GM19023 (cell line): ENCODE measurements around the gene MAP2K7.
"Not testable (repeated sequence)": the region's sequence is repeated elsewhere in the genome, so short reads cannot be mapped to it uniquely, and the experiment has no call there.

Source experiments
- ATAC-seq: cut with Tn5 transposase; IDR thresholded peaks from one replicate; pipeline ENCODE4 v1.9.1; 2021; ENCODE audit warnings: mild to moderate bottlenecking, moderate library complexity; ENCODE audit not compliant: unreplicated experiment

The MAP2K7 gene

DNA sequence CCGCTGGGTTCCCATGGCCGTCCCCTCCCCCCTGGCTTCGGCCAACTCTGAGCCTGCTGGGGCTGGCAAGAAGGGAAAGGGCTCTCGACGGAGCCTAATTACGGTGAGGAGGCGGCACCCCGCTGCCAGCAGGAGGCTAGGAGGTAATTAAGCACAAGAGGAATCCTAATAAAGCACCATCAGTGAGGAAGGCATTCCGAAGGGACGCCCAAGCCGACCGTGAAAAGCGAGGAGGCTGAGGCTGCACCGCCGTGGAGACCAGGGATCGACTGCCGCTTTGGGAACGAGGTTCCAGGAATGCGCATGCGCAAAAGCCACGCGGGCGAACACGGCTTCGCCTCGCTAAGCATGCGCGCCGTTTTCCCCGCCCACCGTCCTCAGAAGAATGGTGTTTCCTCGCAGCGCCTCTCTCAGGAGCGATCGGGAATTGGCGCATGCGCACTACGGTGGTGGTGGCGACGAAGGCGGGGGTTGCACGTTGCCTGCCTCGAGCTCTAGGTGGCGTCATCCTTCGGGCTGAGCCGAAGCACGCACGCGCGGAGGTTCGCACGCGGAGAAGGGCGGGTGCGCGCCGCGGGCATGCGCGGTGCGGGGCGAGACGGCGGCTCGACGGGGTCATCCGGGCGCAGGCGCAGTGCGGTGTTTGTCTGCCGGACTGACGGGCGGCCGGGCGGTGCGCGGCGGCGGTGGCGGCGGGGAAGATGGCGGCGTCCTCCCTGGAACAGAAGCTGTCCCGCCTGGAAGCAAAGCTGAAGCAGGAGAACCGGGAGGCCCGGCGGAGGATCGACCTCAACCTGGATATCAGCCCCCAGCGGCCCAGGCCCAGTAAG, at the start of gene MAP2K7:
Gene MAP2K7 (plus strand): TSS at position 634 of the 830 bp plus-strand sequence. CDS start 68 bp downstream, at position 702.
- peak; percentile 89 for ATAC-seq

DNA sequence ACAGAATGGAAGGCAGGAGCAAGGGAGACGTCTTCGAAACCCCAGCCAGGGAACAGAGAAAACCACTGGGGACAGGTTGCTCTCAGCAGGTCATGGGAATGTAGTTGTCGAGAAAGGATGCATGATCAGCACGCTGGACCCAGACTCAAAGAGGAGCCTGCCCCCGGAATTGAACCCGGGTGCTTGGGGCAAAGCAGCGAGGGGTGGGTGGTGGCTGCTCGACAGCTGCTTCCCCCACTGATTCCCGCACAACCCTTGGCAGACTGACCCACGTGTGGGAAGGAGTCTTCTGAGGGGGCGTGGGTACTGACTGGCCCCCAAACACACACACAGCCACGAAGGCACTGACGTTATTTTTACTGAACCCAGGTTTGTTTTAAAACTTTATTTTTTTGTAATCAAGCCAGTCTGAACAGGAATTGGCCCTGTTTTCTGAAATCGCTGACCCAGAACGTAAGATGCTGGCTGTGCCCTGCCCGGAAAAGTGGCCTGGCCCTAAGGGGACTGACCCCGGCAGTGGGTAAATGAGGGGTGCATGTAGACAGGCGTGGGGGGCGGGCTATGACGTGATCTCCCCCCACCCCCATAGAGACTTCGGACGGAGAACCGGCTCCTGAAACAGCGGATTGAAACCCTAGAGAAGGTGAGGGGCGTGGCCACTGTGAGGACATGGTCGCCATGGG, 48.1 kb upstream of the MAP2K7 start:
- no peak for ATAC-seq

DNA sequence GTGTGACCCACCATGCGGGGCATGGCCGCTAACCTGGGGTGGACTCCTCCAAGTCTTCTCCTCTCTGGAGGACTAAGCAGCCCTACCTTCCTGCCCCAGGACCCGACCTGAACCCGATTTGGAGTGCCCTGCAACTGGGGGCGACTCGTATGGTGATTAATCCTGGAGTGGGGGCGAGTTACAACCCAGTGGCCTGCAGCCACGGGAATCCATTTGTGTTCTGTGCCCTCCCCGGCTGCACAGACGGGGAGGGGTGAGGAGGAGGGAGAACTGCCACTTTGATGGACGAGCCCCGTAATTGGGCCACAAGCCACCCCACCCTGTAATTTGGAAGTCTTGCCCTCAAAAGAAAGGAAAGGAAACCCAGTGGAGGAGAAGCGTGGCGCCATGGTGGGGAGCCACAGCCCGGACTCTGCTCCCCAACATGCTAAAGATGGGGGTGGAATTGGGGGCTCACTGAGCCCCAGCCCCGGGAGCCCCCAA, 47.5 kb upstream of the MAP2K7 start:
- no peak for ATAC-seq

DNA sequence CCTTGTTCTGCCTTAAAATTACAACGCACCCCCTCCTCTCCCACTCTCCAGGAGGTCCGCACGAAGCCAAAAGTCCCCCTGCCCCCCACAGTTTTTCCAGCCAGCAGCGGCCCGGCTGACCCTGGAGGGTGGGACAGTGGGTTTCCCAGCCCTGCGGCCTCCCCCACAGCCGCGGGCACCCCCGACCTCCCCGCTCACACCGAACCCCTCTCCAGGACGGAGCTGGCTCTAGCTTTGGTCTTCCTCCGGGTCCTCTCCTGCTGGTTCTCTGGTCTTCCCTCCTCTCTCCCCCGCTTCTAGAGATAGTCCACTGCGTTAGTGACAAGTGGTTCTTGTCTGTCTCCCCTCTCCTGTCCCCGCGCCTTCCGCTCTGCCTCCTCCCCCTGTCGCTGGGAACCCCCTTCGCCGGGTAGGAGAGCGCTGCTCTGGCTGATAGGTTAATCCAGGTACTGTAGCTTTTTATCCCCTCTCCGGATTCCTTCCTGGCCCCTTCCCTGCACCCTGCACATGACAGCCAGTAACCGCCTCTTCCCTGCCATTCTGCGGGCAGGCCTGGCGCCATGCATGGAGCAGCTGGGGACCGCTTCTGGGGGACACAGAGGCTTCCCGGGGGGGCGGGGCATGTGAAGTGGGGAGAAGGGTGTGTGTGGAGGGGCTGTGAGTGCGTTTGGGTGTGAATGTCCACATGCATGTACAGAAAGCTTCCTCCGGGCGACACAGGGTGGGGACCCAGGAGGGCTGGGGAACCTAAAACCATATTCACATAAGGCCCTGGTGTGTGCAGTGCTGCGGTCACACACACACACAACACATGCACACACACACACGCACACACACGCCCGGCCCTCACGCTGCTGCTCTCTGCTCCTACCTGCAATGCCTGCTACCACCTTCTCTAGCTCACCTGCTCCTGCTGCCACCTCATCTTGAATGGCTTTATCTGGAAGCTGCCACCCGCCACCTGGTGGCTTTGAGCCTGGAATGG, 46.7 kb upstream of the MAP2K7 start:
- ATAC-seq, result no peak

DNA sequence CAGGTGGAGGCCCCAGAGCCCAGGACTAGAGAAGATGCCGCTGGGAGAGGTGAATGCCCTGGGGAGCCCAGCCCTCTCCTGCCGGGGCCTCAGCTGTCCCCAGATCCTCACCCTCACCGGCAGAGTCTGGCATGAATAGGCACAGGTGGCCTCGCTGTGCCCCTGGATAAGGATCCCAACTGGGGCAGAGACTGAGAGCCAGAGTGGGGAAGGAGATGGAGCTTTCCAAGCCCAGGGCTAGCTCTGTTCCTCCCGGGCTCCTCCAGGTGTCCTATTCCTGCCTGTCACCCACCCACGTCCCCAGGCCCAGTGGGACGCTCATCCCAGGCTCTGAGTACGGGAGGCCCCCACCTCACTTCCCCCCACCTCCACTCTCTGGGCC, 46.0 kb upstream of the MAP2K7 start:
- ATAC-seq, result no peak

DNA sequence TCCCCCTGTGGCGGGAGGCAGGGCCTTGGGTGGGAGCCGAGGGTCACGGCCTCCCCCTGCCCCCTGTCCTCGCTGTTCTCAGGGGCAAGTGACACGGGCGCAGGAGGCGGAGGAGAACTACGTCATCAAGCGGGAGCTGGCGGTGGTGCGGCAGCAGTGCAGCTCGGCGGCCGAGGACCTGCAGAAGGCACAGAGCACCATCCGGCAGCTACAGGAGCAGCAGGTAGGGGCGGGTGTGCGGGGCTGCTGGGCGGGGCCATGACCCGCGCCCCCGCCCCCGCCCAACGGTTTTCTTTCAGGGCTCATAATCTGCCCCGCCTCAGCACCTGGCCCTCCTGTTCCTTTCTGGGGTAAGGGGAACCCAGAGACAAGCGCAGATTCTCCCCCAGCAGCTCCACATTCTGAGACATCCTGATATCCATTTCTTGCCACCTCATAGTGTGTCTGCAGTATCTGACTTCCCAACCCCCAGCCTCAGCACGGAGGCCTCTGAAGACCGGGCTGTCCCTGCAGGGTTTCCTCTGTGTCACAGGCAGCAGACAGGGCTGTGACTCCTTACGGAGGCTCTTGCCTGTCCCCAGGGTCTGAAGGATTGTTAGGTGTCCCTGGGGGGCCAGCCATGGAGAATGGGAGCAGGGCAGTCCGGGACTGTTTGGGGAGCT, 45.4 kb upstream of the MAP2K7 start:
- ATAC-seq, result no peak

DNA sequence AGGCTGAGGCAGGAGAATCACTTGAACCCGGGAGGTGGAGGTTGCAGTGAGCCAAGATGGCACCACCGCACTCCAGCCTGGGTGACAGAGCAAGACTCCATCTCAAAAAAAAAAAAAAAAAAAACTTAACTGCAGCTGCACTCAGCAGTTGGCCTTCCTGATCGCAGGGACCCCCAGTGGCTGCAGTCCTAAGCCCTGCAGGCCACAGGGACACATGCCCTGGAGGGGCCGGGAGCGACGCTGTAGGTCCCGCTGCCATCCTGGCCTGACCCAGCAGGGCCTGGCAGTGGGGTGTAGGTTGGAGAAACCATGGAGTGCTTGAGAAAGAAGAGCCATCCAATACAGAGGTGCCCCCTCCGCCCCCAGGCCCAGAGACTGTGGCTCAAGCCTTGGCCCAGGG, 44.6 kb upstream of the MAP2K7 start:
- not testable (repeated sequence) for ATAC-seq

DNA sequence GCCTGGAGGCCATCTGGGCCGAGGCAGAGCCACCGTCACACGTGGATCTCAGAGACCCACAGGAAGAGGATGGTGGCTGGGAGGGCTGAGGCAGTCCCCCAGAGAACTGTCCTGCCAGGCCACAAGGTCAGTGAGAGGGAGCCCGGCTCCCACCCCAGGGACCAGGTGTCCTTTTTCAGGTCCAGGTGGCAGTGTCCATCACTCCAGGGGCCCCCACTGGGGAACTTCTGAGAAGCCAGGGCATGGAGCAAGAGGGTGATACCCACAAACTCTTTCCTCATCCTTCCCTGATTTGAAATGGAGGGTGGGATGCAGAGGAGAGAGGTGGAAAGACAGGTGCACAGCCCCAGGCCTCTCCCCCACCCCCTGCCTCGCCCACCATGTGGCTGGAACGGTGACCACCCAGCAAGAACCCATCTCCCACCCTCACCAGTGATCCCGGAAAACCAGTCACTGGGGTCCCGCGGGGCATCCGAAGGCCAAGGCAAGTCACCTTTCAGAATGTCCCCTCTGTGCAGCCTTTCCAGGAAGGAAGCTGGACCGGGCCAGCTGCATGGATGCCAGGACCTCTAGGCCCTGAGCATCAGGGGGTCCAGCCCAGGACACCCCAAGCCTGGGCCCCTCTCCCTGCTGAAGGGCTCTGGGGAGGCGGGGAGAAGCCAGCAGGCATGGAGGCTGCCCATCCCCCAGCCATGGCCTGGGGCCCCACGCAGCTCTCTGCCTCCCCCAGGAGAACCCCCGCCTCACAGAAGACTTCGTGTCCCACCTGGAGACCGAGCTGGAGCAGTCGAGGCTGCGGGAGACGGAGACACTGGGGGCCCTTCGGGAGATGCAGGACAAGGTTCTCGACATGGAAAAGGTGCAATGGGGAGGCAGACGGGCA, 43.6 kb upstream of the MAP2K7 start:
- ATAC-seq, result no peak

DNA sequence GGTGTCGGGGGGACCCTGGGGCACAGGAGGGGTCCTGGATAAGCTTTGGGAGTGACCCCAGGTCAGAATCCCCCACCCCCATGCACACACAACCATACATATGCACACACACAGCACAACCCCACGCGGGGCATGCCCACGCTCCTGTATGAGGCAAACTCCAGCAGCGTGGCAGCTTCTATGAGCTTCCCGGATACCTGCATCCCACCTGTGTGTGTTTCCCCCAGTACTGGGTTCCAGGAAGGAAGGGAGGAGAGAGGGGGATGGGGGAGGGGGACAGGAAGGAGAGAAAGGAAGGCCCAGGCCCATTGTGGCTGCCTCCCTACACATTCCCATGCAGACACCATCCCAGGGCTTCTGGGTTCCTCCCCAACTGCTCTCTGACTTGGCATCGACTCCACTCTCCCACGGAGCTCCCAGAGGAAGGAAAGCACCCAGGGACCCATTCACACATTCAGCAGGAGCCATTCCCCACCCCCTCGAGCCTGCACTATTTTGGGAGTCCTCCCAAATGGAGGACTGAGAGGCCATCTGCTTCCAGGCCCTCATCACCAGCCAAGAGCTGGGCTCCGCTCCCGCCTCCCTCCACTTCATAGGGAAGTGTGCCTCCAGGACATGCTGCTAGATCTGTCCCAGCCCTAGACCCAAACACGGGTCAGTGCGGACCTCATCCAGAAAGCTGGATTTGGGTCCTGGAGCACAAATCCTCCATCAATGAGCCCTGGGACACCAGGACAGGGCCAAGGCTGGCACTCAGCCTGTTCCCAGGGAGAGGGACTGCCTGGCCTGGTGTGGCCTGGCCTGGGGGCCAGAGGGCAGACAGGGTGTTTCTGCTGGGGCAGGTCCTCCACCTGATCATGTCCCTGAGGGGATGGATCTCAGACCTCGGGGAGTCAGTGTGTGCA, 42.7 kb upstream of the MAP2K7 start:
- no peak for ATAC-seq

DNA sequence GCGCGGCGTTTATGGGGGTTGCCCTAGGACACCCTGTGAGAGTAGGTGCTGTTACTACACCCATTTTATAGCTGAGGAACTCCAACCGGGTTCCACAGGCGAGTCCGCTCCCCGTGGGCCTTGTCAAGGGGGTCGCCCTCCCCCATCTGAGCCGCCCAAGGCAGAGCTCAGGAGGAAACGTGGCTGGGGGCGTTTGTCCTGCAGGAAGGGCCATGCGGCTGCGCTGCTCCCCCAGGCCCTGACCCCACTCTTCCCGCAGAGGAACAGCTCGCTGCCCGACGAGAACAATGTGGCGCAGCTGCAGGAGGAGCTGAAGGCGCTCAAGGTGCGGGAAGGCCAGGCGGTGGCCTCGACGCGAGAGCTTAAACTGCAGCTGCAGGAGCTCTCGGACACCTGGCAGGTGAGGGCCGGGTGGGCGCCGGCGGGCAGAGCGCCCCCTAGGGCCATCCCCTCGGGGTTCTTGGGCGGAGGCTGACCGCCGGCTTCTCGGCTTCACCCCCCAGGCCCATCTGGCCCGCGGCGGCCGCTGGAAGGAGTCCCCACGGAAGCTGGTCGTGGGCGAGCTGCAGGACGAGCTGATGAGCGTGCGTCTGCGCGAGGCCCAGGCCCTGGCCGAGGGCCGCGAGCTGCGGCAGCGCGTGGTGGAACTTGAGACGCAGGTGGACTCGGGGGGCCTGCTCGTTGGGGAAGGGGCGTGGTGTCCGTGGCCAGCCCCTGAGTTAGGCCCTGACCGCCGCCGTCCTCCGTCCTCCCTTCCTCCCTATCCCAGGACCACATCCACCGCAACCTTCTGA, 41.9 kb upstream of the MAP2K7 start:
- ATAC-seq, result no peak

DNA sequence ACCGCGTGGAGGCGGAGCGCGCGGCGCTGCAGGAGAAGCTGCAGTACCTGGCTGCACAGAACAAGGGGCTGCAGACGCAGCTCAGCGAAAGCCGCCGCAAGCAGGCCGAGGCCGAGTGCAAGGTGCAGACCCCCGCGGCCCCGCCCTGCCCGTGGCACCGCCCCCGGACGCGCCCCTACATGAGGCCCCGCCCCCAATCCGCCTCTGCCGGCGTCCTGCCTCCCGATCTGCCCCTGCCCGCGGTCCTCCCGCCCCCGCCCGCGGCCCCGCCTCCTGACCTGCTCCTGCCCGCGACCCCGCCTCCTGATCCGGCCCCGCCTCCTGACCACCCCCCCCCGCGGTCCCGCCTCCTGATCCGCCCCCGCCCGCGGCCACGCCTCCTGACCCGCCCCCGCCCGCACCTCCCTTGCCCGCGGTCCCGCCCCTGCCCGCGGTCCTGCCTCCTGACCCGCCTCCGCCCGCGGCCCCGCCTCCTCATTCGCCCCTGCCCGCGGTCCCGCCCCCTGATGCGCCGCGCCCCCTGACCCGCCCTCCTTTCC, 41.2 kb upstream of the MAP2K7 start:
- ATAC-seq, result no peak

DNA sequence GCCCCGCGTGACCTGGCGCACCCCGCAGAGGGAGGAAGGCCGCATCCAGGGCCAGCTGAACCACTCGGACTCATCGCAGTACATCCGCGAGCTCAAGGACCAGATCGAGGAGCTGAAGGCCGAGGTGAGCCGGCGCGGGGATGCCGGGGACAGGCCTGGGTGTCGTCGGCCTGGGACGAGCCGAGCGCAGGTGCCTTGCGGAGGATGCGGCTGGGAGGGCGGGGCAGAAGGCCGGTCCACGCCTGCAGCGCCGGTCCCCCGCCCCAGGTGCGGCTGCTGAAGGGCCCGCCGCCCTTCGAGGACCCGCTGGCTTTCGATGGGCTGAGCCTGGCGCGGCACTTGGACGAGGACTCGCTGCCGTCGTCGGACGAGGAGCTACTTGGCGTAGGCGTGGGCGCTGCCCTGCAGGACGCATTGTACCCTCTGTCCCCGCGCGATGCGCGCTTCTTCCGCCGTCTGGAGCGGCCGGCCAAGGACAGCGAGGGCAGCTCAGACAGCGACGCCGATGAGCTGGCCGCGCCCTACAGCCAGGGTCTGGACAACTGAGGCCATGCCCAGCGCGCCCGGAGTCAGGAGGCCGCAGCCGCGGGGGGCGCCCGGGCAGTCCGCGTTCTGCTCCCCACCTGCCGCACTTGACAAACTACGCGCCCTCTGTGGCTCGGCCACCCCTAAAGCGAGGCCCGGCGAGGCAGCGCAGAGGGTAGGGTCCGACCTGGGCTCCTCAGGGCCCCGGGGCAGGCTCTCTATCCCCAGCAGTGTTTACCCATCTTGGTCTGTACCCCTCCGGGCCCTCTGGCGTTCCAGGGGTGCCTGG, 40.3 kb upstream of the MAP2K7 start:
- ATAC-seq, result no peak

DNA sequence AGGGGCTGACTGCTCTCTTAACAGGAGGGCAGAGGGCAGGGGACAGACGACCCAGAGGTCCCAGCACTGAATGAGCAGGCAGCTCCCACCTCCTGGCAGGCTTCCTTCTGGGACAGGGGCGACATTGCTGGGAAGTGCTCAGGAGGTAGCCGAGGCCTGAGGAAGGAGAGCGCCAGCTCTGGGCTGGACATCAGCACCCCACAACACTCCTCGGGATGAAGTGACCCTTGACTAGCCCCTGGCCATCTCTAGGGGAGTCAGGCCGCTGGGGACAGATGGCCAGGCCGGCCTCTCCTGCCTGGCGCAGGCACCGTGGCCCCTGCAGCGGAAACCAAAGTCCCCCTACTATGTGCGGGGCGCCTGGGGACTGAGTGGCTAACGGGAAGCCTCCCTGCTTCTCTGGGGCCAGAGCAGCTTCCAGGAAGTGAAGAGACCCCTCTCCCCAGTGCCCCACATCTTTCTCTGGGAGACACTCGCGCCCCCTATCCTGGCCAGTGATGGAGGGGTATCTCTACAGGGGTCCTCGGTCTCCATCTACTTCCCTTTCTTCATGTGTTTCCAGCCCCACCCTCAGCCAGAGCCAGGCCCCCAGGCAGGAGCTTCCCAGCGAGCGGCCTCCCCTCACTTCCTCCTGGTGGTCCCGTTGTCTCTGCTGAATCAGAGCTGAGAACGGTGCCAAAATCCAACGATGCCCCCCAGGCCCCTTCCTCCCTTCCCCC, 39.5 kb upstream of the MAP2K7 start:
- ATAC-seq, result no peak

DNA sequence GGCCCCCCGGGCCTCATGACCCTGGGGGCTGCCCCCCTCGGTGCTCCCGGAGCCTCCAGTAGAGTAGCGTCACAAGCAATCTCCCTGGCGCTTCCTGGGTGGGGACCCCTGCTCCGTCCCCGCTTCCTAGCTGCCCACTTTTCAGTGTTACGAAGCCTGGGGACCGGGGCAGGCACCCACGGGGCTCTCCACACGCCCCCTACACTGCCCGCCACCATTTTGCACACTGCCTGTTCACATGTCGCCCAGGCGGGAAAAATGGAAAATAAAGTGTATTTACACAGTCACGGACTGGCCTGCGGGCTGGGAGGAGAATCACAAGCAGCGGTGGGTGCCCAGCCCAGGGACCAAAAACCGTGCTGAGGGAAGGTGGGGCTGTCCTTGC, 39.0 kb upstream of the MAP2K7 start:
- ATAC-seq, result no peak

DNA sequence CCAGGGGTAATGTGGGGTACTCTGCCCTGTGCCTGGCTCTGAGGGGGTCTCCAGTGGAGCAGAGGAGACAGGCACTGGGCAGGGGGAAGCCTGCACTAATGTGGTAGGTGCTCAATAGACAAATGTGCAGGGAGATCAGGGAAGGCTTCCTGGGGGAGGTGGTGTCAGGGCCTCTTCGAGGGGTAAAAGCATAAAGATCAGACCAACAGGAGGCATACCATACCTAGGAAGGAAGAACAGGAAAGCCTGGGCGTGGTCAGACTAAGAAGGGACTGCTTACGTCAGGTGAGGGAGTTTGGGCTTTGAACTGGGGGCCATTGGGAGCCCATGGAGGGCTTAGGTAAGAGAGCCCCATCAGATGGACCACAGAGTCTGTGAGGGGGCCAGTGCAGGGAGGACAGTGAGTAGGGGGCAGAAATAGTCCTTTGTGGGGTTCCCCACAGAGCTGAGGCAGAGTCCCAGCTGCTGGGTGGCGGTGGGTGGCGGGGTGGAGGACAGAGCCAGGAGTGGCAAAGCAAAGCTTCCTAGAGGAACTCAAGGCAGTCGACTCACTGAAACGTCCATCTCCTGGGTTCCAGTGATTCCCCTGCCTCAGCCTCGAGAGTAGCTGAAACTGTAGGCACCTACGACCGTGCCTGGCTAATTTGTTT, 38.3 kb upstream of the MAP2K7 start:
- no peak for ATAC-seq
